NB4 (cell line): Measurements from ENCODE around the gene IL22.

Source experiments
- CTCF ChIP-seq: IDR thresholded peaks from one replicate; pipeline ENCODE4 v1.5.1; 2012; ENCODE audit warnings: low read depth, low read length
- MYC ChIP-seq: IDR thresholded peaks from 2 replicates; pipeline ENCODE4 v1.6.1; 2011; ENCODE audit warnings: low read depth, low read length
- POLR2A ChIP-seq: IDR thresholded peaks from 2 replicates; pipeline ENCODE4 v1.6.1; 2011; ENCODE audit warnings: mild to moderate bottlenecking; ENCODE audit not compliant: insufficient read length; ENCODE audit errors: extremely low read depth

- TF ChIP-seq POLR2A (no peak), CTCF (no peak), MYC (no peak)
Observed at GRCh38 chr12:68280240-68280639, 26.8 kb upstream of the IL22 start.
